HEK293T (cell line): ENCODE measurements around the gene ADORA2B.

Experiments
- BHLHE40 ChIP-seq: fragments of 450-650 bp; IDR thresholded peaks from 2 replicates; pipeline ENCODE4 v1.6.1; 2016; ENCODE audit warnings: mild to moderate bottlenecking, moderate library complexity, borderline replicate concordance
- CTBP1 ChIP-seq: fragments of 450-650 bp; IDR thresholded peaks from 2 replicates; pipeline ENCODE4 v1.6.1; 2016; ENCODE audit warnings: borderline replicate concordance
- FOXK2 ChIP-seq: fragments of 450-650 bp; IDR thresholded peaks from 2 replicates; pipeline ENCODE4 v1.6.1; 2016; ENCODE audit warnings: mild to moderate bottlenecking
- FOXM1 ChIP-seq: fragments of 450-650 bp; IDR thresholded peaks from 2 replicates; pipeline ENCODE4 v1.6.1; 2017; ENCODE audit warnings: mild to moderate bottlenecking, borderline replicate concordance
- SP1 ChIP-seq: fragments of 450-650 bp; IDR thresholded peaks from 2 replicates; pipeline ENCODE4 v1.6.1; 2017
- SUZ12 ChIP-seq: fragments of 450-650 bp; IDR thresholded peaks from 2 replicates; pipeline ENCODE4 v1.6.1; 2016; ENCODE audit warnings: mild to moderate bottlenecking
- ZNF384 ChIP-seq: fragments of 450-650 bp; IDR thresholded peaks from 2 replicates; pipeline ENCODE4 v1.6.1; 2016

GRCh38 chr17:16013943-16014407 lies 69.0 kb downstream of the ADORA2B start:
- TF ChIP-seq FOXK2 (no peak), BHLHE40 (no peak), SUZ12 (no peak), FOXM1 (no peak), SP1 (no peak), CTBP1 (no peak), ZNF384 (no peak)
